ENCODE data around the gene BCAR3. TPM values are rescaled to one million over a fixed set of nuclear protein-coding genes. Genes with fewer than 3 reads are reported as not detected.

BCAR3 gene
- total and polyA plus RNA-seq, 2 of the 4 experiments (the other 2 are of a cell fraction): 41.4 to 46.4 TPM

DNA sequence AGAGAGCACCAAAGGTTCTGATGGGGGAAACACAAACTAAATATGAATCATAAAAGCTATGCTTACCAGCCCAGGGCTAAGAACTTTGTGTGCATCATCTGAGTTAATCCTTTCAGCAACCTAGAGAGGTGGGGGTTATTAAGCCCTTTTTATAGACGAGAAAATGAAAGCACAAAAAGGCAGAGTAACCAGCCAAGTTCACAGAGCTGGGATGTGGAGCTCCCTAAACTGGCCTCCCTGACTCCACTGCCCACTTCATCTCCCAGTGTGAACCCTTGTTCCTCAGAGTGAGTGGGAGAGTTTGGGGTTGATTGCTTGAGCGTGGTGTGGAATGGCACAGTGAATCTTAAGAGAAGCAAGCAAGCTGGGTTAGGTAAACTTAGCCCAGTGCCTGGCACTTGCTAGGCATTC, 10.8 kb upstream of the BCAR3 start:
- peaks cover 33% of the 10 kb centered on the region for H3K9me1 ChIP-seq (ENCODE audit: insufficient read depth, low read length)
- H2BK20ac ChIP-seq (ENCODE audit: low read depth, low read length): peak overlapping the region; percentile 84
- H4K20me1 ChIP-seq (ENCODE audit: insufficient read depth, low read length): no peaks in the 10 kb centered on the region
- peak overlapping the region; percentile 25; the same call in 1 of the 2 replicates for H3K18ac ChIP-seq (ENCODE audit: low read depth, low read length)
- peaks cover 0 to 29% of the 10 kb centered on the region in 2 experiments; a peak in 2 of 4 replicates for H3K79me1 ChIP-seq (ENCODE audit: low read depth in 1 of 2, low read length in 2 of 2)
- peak overlapping the region; percentile 14; the same call in 1 of the 2 replicates for H4K5ac ChIP-seq (ENCODE audit: low read depth, low read length)
- dilution Hi-C loops (cut with HindIII; ENCODE audit: low sequenced_read_pairs, unreplicated experiment) (no loop called here), in situ Hi-C loops (cut with MboI; ENCODE audit: low sequenced_read_pairs) (loop anchor here (10.0 kb wide), 1 partner anchor 58 kb away; no protein-coding TSS in a partner anchor), intact Hi-C loops (cut with micrococcal nuclease) (no loop called here)
- TF ChIP-seq CHD1 (IDR thresholded peaks at IDR 0.05; ENCODE audit: low read depth, low read length) (no peak), POLR2A (IDR thresholded peaks at IDR 0.05; ENCODE audit: low read depth, low read length) (no peak), RCOR1 (IDR thresholded peaks at IDR 0.05; ENCODE audit: insufficient replicate concordance, low read length) (no peak), RFX5 (IDR thresholded peaks at IDR 0.05; ENCODE audit: low read depth, low read length) (no peak), NFE2L2 (IDR thresholded peaks at IDR 0.05; ENCODE audit: low read depth, low read length) (no peak), MAFK (IDR thresholded peaks at IDR 0.05; ENCODE audit: low read depth, low read length) (no peak), MXI1 (IDR thresholded peaks at IDR 0.05; ENCODE audit: borderline replicate concordance, low read depth, low read length) (no peak)
- TF ChIP-seq, protein P1, sequence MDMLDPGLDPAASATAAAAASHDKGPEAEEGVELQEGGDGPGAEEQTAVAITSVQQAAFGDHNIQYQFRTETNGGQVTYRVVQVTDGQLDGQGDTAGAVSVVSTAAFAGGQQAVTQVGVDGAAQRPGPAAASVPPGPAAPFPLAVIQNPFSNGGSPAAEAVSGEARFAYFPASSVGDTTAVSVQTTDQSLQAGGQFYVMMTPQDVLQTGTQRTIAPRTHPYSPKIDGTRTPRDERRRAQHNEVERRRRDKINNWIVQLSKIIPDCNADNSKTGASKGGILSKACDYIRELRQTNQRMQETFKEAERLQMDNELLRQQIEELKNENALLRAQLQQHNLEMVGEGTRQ (IDR thresholded peaks at IDR 0.05; ENCODE audit: low read depth, low read length): no peak
- H3K4me1 ChIP-seq (ENCODE audit: control insufficient read depth, insufficient read depth, low read length): peaks cover 23% of the 10 kb centered on the region
- H2BK15ac ChIP-seq (ENCODE audit: low read depth, low read length): peak overlapping the region; percentile 97
- peak overlapping the region; percentile 86 for H2BK5ac ChIP-seq (ENCODE audit: low read depth, low read length, poor library complexity, severe bottlenecking)
- peak overlapping the region; percentile 96 for H3K4ac ChIP-seq (ENCODE audit: low read depth, low read length)
- no CpG with 5 or more reads among the region's 2 CpGs for WGBS, 2 experiments (ENCODE audit: extremely low coverage in 2 of 2, insufficient read length in 1 of 2)
- H3K36me3 ChIP-seq (ENCODE audit: control insufficient read depth, insufficient read depth, low read length): no peaks in the 10 kb centered on the region
- ChIA-PET CTCF (interaction anchor here (1.2 kb wide), 1 partner anchor 152 kb away, joined by 3 read pairs; no protein-coding TSS in a partner anchor), POLR2A (ENCODE audit: unreplicated experiment) (no interaction called here)
- H3K23ac ChIP-seq (ENCODE audit: low read depth, low read length): peak overlapping the region; percentile 82
- BruUV-seq (replicated peaks): no TSS peak
- peak; percentile 29 for ATAC-seq (ENCODE audit: low read depth)
- H2AFZ ChIP-seq (replicated peaks; ENCODE audit: low read length, poor library complexity): peak overlapping the region; percentile 75
- H4K91ac ChIP-seq (ENCODE audit: insufficient read depth, low read depth, low read length): peak overlapping the region; percentile 95
- no peaks in the 10 kb centered on the region for H3K9me3 ChIP-seq (ENCODE audit: control insufficient read depth, insufficient read depth, low read length)
- peak overlapping the region; percentile 95 for H2AK5ac ChIP-seq (ENCODE audit: low read depth, low read length)
- peak overlapping the region; percentile 35 to 89 for H4K8ac ChIP-seq (ENCODE audit: low read depth in 2 of 2, low read length in 2 of 2)
- peak overlapping the region; percentile 52 for H3K4me2 ChIP-seq (ENCODE audit: low read depth, low read length)
- H3K27me3 ChIP-seq (ENCODE audit: control insufficient read depth, insufficient read depth, low read length): no peaks in the 10 kb centered on the region
- no peak overlapping the region for H3K4me3 ChIP-seq (ENCODE audit: insufficient read depth, low read depth, low read length)
- peak; percentile 53 for DNase-seq
- H3K56ac ChIP-seq (ENCODE audit: extremely low read depth, insufficient read depth, low read length): peak overlapping the region; percentile 56
- peak overlapping the region; percentile 27; the same call in 1 of the 2 replicates for H3K9ac ChIP-seq (ENCODE audit: low read depth, low read length)
- H3K14ac ChIP-seq (replicated peaks; ENCODE audit: low read depth, low read length): peak overlapping the region; percentile 95
- H2BK120ac ChIP-seq (ENCODE audit: low read depth, low read length): peak overlapping the region; percentile 98
- H2AK9ac ChIP-seq (replicated peaks; ENCODE audit: low read depth, low read length, poor library complexity): peak overlapping the region; percentile 92
- peak overlapping the region; percentile 35; the same call in 1 of the 2 replicates for H3K27ac ChIP-seq (ENCODE audit: insufficient read depth, low read length)

All from IMR-90 (cell line).